Mucosa of descending colon (tissue), 3 donors: ENCODE results near the gene C10orf90. TPM values are rescaled to one million over a fixed set of nuclear protein-coding genes. Genes with fewer than 3 reads are reported as not detected.

ENCODE experiments used
- ATAC-seq: fragments of 200-7000 bp; cut with Tn5 transposase; one replicate; pipeline ENCODE4 v1.9.1; 2020; ENCODE audit warnings: mild to moderate bottlenecking, moderate library complexity
- DNase-seq, 3 donors: peaks; one replicate each; pipeline ENCODE4 v3.0.0-alpha.2; 2020
- H3K36me3 ChIP-seq: fragments of 200-600 bp; one replicate; pipeline ENCODE4 v1.8.0; 2021; ENCODE audit warnings: low read depth, mild to moderate bottlenecking
- H3K4me1 ChIP-seq: fragments of 200-600 bp; one replicate; pipeline ENCODE4 v1.8.0; 2021; ENCODE audit warnings: low read depth, mild to moderate bottlenecking
- H3K4me3 ChIP-seq: fragments of 200-600 bp; one replicate; pipeline ENCODE4 v1.8.0; 2021; ENCODE audit warnings: mild to moderate bottlenecking
- H3K9me3 ChIP-seq: fragments of 200-600 bp; one replicate; pipeline ENCODE4 v1.8.0; 2021; ENCODE audit warnings: mild to moderate bottlenecking
- CTCF ChIP-seq: fragments of 200-600 bp; IDR thresholded peaks from one replicate; pipeline ENCODE4 v1.8.0; 2022; ENCODE audit warnings: antibody characterized with exemption, mild to moderate bottlenecking
- intact Hi-C, 2 donors: fragments of 100-400 bp; cut with DNase I in 1 of 2; cut with micrococcal nuclease in 1 of 2; formaldehyde crosslinking; loops; one replicate each; pipeline versions ENCODE4 v1.11.0 to v1.11.1; 2022; cut with DNase I, micrococcal nuclease
- total RNA-seq, 3 donors: library from RNA; stranded (reverse); fragmentation: NEBNext Ultra II Directional in 2 of 3; extraction: Animal tissue kit (Norgen Biotek cat#: 25700) in 2 of 3; gene quantifications; one replicate each; pipeline versions ENCODE4 v1.2.1 to v1.2.4, GENCODE V29; 2021 to 2023
- donor health status: DM: no; HTN: no; CAD: no; lungs with moderate emphysema.
- donor health status: DM: no; HTN: no; CAD: no.
- donor health status: DM: no; HTN: yes; CAD: no.

Gene C10orf90
- total RNA-seq, 3 donors from 2014 or later: 1.1 TPM; not detected in 2

GRCh38 chr10:126452245-126452644 is 218.2 kb downstream of the C10orf90 start:
- ATAC-seq (no peak), DNase-seq (no peak)
- H3K4me1 ChIP-seq: no peaks in the 10 kb centered on the region
- no peaks in the 10 kb centered on the region for H3K36me3 ChIP-seq
- intact Hi-C loops: no loop called here
- no peak for TF ChIP-seq CTCF
- no peaks in the 10 kb centered on the region for H3K9me3 ChIP-seq
- H3K4me3 ChIP-seq: no peak overlapping the region

GRCh38 chr10:126448091-126448490 is 222.4 kb downstream of the C10orf90 start:
- no peak for DNase-seq
- Histone ChIP-seq H3K4me1 (no peaks in the 10 kb centered on the region), H3K4me3 (no peak overlapping the region), H3K9me3 (no peaks in the 10 kb centered on the region), H3K36me3 (no peaks in the 10 kb centered on the region)
- intact Hi-C loops: no loop called here
- TF ChIP-seq CTCF: no peak
- ATAC-seq: no peak

GRCh38 chr10:126439942-126440341 is 230.6 kb downstream of the C10orf90 start:
- H3K9me3 ChIP-seq: no peaks in the 10 kb centered on the region
- DNase-seq (no peak), ATAC-seq (no peak)
- no peak for TF ChIP-seq CTCF
- intact Hi-C loops: no loop called here
- H3K4me1 ChIP-seq: no peaks in the 10 kb centered on the region
- H3K4me3 ChIP-seq: no peak overlapping the region
- no peaks in the 10 kb centered on the region for H3K36me3 ChIP-seq

GRCh38 chr10:126438407-126438783 is 232.1 kb downstream of the C10orf90 start:
- Histone ChIP-seq H3K36me3 (no peaks in the 10 kb centered on the region), H3K9me3 (no peaks in the 10 kb centered on the region), H3K4me1 (no peaks in the 10 kb centered on the region), H3K4me3 (no peak overlapping the region)
- intact Hi-C loops: no loop called here
- ATAC-seq (no peak), DNase-seq (no peak)
- TF ChIP-seq CTCF: no peak

GRCh38 chr10:126437635-126438406 is 232.7 kb downstream of the C10orf90 start:
- Histone ChIP-seq H3K36me3 (no peaks in the 10 kb centered on the region), H3K9me3 (no peaks in the 10 kb centered on the region), H3K4me3 (no peak overlapping the region), H3K4me1 (no peaks in the 10 kb centered on the region)
- intact Hi-C loops: no loop called here
- ATAC-seq (no peak), DNase-seq (no peak)
- no peak for TF ChIP-seq CTCF
